HEK293 (cell line): ENCODE measurements around the gene CCDC85A.

Experiments
- CTCF ChIA-PET: fragments of 350-600 bp; formaldehyde crosslinking; extraction: SDS; loops from one replicate; lab custom pipeline; 2021; ENCODE audit warnings: antibody characterized with exemption; lab: Yijun Ruan, JAX
- POLR2A ChIA-PET: fragments of 300-600 bp; formaldehyde crosslinking; extraction: SDS; loops from one replicate; lab custom pipeline; 2020; ENCODE audit warnings: antibody characterized with exemption, inconsistent platforms; lab: Yijun Ruan, JAX
- H3K27ac ChIP-seq: fragments of 200-500 bp; sonication (Bioruptor generic); 2 replicates; pipeline ENCODE4 v1.5.1; 2014; ENCODE audit warnings: low read depth, low read length, control low read depth, inconsistent platforms; ENCODE audit errors: extremely low read depth
- H3K36me3 ChIP-seq, 2 experiments: fragments of 200-500 bp in 1 of 2; sonication (Bioruptor generic) in 1 of 2; 1 replicate in 1 of 2; 2 replicates in 1 of 2; pipeline ENCODE4 v1.5.1; 2014 to 2017; ENCODE audit warnings: inconsistent platforms in 2 of 2, low read length in 2 of 2; ENCODE audit not compliant: control insufficient read depth in 2 of 2, insufficient read depth in 1 of 2
- H3K4me1 ChIP-seq: fragments of 200-500 bp; sonication (Bioruptor generic); 2 replicates; pipeline ENCODE4 v1.5.1; 2014; ENCODE audit warnings: mild to moderate bottlenecking, low read length, inconsistent platforms; ENCODE audit not compliant: control insufficient read depth, insufficient read depth
- H3K4me3 ChIP-seq: 2 replicates; pipeline ENCODE4 v1.5.1; 2011; ENCODE audit warnings: low read depth, mild to moderate bottlenecking, control low read depth, low read length, moderate library complexity
- H3K9me3 ChIP-seq: fragments of 200-500 bp; sonication (Bioruptor generic); 2 replicates; pipeline ENCODE4 v1.5.1; 2014; ENCODE audit warnings: low read depth, low read length, inconsistent platforms; ENCODE audit not compliant: control insufficient read depth, insufficient read depth
- BCL11A ChIP-seq: fragments of 450-650 bp; formaldehyde crosslinking; IDR thresholded peaks from 2 replicates; pipeline ENCODE4 v1.5.1; 2016; ENCODE audit warnings: low read depth, missing biosample characterization, missing genetic modification characterization
- HOXA7 ChIP-seq: sonication (generic); formaldehyde crosslinking; IDR thresholded peaks from 2 replicates; pipeline ENCODE4 v1.8.1; 2022; ENCODE audit warnings: missing genetic modification reagents, borderline replicate concordance
- KLF9 ChIP-seq: fragments of 450-650 bp; formaldehyde crosslinking; IDR thresholded peaks from 2 replicates; pipeline ENCODE4 v1.5.1; 2016; ENCODE audit warnings: missing biosample characterization, missing genetic modification characterization, low read depth
- MYNN ChIP-seq: fragments of 450-650 bp; formaldehyde crosslinking; IDR thresholded peaks from 2 replicates; pipeline ENCODE4 v1.5.1; 2016; ENCODE audit warnings: missing biosample characterization, missing genetic modification characterization, borderline replicate concordance
- MZF1 ChIP-seq: fragments of 450-650 bp; formaldehyde crosslinking; IDR thresholded peaks from 2 replicates; pipeline ENCODE4 v1.5.1; 2017; ENCODE audit warnings: missing biosample characterization, missing genetic modification characterization, borderline replicate concordance
- SP2 ChIP-seq: fragments of 450-650 bp; formaldehyde crosslinking; IDR thresholded peaks from 2 replicates; pipeline ENCODE4 v1.5.1; 2016; ENCODE audit warnings: missing biosample characterization, missing genetic modification characterization
- WT1 ChIP-seq: fragments of 450-650 bp; formaldehyde crosslinking; IDR thresholded peaks from 2 replicates; pipeline ENCODE4 v1.5.1; 2016; ENCODE audit warnings: missing biosample characterization, missing genetic modification characterization
- YY2 ChIP-seq: fragments of 450-650 bp; formaldehyde crosslinking; IDR thresholded peaks from 2 replicates; pipeline ENCODE4 v1.5.1; 2016; ENCODE audit warnings: missing biosample characterization, missing genetic modification characterization
- ZBTB17 ChIP-seq: fragments of 450-650 bp; formaldehyde crosslinking; IDR thresholded peaks from 2 replicates; pipeline ENCODE4 v1.5.1; 2016; ENCODE audit warnings: missing biosample characterization, missing genetic modification characterization
- ZFP3 ChIP-seq: fragments of 450-650 bp; formaldehyde crosslinking; IDR thresholded peaks from 2 replicates; pipeline ENCODE4 v1.5.1; 2016; ENCODE audit warnings: low read depth, missing biosample characterization, missing genetic modification characterization
- ZNF174 ChIP-seq: fragments of 450-650 bp; formaldehyde crosslinking; IDR thresholded peaks from 2 replicates; pipeline ENCODE4 v1.5.0; 2017; ENCODE audit warnings: missing biosample characterization, mild to moderate bottlenecking, missing genetic modification characterization
- ZNF23 ChIP-seq: fragments of 450-650 bp; formaldehyde crosslinking; IDR thresholded peaks from 2 replicates; pipeline ENCODE4 v1.5.1; 2016; ENCODE audit warnings: missing biosample characterization, missing genetic modification characterization, borderline replicate concordance
- ZNF37A ChIP-seq: fragments of 450-650 bp; IDR thresholded peaks from 2 replicates; pipeline ENCODE4 v1.5.1; 2018; ENCODE audit warnings: missing biosample characterization, missing genetic modification characterization
- ZNF394 ChIP-seq: fragments of 450-650 bp; formaldehyde crosslinking; IDR thresholded peaks from 2 replicates; pipeline ENCODE4 v1.5.1; 2016; ENCODE audit warnings: missing biosample characterization, missing genetic modification characterization, mild to moderate bottlenecking, moderate library complexity, borderline replicate concordance
- ZNF549 ChIP-seq: fragments of 450-650 bp; IDR thresholded peaks from 2 replicates; pipeline ENCODE4 v1.5.1; 2018; ENCODE audit warnings: missing biosample characterization, missing genetic modification characterization, mild to moderate bottlenecking, inconsistent platforms, moderate library complexity
- ZNF571 ChIP-seq: fragments of 450-650 bp; formaldehyde crosslinking; IDR thresholded peaks from 2 replicates; pipeline ENCODE4 v1.5.0; 2017; ENCODE audit warnings: missing biosample characterization, missing genetic modification characterization
- ZNF596 ChIP-seq: fragments of 450-650 bp; IDR thresholded peaks from 2 replicates; pipeline ENCODE4 v1.5.0; 2018; ENCODE audit warnings: missing biosample characterization, mild to moderate bottlenecking, missing genetic modification characterization, moderate library complexity
- ZNF658 ChIP-seq: fragments of 450-650 bp; formaldehyde crosslinking; IDR thresholded peaks from 2 replicates; pipeline ENCODE4; 2016; ENCODE audit warnings: missing biosample characterization, missing genetic modification characterization
- ZNF677 ChIP-seq: fragments of 450-650 bp; IDR thresholded peaks from 2 replicates; pipeline ENCODE4 v1.5.0; 2018; ENCODE audit warnings: missing biosample characterization, mild to moderate bottlenecking, missing genetic modification characterization, moderate library complexity
- ZNF76 ChIP-seq: fragments of 450-650 bp; formaldehyde crosslinking; IDR thresholded peaks from 2 replicates; pipeline ENCODE4; 2016; ENCODE audit warnings: low read depth, missing biosample characterization, missing genetic modification characterization, borderline replicate concordance
- ZNF785 ChIP-seq: fragments of 450-650 bp; formaldehyde crosslinking; IDR thresholded peaks from 2 replicates; pipeline ENCODE4 v1.5.1; 2016; ENCODE audit warnings: missing biosample characterization, missing genetic modification characterization
- ZXDB ChIP-seq: fragments of 450-650 bp; formaldehyde crosslinking; IDR thresholded peaks from 2 replicates; pipeline ENCODE4 v1.5.1; 2016; ENCODE audit warnings: missing biosample characterization, missing genetic modification characterization
- TF ChIP-seq, protein P1 (sequence below): fragments of 450-650 bp; formaldehyde crosslinking; IDR thresholded peaks from 2 replicates; pipeline ENCODE4 v1.5.1; 2016; ENCODE audit warnings: missing biosample characterization, missing genetic modification characterization
- TF ChIP-seq, protein P2 (sequence below): fragments of 450-650 bp; formaldehyde crosslinking; IDR thresholded peaks from 2 replicates; pipeline ENCODE4 v1.5.1; 2016; ENCODE audit warnings: missing biosample characterization, missing genetic modification characterization
- TF ChIP-seq, protein P3 (sequence below): fragments of 450-650 bp; formaldehyde crosslinking; IDR thresholded peaks from 2 replicates; pipeline ENCODE4 v1.5.1; 2016; ENCODE audit warnings: missing biosample characterization, missing genetic modification characterization, borderline replicate concordance
- TF ChIP-seq, protein P4 (sequence below): fragments of 450-650 bp; formaldehyde crosslinking; IDR thresholded peaks from 2 replicates; pipeline ENCODE4 v1.5.1; 2017; ENCODE audit warnings: missing biosample characterization, missing genetic modification characterization

The CCDC85A gene

DNA sequence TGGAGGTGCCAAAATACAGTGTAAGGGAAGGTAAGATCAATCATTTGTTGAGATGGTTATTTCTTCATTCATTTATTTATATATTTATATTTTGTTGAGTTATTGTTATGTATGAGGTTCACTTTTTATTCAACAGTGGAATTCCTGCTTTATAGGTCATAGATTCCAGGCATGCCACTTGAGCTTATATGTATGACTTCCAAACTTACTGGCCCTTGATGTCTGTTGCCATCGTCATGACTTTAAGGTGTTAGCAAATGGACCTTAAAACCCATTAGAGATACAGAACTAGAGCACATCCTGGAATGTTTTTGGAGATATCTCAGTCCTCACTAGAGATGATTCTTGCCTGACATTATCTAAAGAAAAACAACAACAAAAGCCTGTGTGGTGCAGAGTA lies 25.9 kb downstream of the CCDC85A start:
- ChIA-PET POLR2A (no interaction called here), CTCF (no interaction called here)
- no peaks in the 10 kb centered on the region for H3K4me1 ChIP-seq
- TF ChIP-seq, protein P1, sequence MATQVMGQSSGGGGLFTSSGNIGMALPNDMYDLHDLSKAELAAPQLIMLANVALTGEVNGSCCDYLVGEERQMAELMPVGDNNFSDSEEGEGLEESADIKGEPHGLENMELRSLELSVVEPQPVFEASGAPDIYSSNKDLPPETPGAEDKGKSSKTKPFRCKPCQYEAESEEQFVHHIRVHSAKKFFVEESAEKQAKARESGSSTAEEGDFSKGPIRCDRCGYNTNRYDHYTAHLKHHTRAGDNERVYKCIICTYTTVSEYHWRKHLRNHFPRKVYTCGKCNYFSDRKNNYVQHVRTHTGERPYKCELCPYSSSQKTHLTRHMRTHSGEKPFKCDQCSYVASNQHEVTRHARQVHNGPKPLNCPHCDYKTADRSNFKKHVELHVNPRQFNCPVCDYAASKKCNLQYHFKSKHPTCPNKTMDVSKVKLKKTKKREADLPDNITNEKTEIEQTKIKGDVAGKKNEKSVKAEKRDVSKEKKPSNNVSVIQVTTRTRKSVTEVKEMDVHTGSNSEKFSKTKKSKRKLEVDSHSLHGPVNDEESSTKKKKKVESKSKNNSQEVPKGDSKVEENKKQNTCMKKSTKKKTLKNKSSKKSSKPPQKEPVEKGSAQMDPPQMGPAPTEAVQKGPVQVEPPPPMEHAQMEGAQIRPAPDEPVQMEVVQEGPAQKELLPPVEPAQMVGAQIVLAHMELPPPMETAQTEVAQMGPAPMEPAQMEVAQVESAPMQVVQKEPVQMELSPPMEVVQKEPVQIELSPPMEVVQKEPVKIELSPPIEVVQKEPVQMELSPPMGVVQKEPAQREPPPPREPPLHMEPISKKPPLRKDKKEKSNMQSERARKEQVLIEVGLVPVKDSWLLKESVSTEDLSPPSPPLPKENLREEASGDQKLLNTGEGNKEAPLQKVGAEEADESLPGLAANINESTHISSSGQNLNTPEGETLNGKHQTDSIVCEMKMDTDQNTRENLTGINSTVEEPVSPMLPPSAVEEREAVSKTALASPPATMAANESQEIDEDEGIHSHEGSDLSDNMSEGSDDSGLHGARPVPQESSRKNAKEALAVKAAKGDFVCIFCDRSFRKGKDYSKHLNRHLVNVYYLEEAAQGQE (tag by site-specific recombination), result no peak
- no peak for TF ChIP-seq ZNF571
- no peak for TF ChIP-seq WT1 (tag by site-specific recombination)
- TF ChIP-seq, protein P2, sequence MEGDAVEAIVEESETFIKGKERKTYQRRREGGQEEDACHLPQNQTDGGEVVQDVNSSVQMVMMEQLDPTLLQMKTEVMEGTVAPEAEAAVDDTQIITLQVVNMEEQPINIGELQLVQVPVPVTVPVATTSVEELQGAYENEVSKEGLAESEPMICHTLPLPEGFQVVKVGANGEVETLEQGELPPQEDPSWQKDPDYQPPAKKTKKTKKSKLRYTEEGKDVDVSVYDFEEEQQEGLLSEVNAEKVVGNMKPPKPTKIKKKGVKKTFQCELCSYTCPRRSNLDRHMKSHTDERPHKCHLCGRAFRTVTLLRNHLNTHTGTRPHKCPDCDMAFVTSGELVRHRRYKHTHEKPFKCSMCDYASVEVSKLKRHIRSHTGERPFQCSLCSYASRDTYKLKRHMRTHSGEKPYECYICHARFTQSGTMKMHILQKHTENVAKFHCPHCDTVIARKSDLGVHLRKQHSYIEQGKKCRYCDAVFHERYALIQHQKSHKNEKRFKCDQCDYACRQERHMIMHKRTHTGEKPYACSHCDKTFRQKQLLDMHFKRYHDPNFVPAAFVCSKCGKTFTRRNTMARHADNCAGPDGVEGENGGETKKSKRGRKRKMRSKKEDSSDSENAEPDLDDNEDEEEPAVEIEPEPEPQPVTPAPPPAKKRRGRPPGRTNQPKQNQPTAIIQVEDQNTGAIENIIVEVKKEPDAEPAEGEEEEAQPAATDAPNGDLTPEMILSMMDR (tag by site-specific recombination), result no peak
- TF ChIP-seq ZBTB17 (tag by site-specific recombination), result no peak
- no peak for TF ChIP-seq ZNF37A (tag by site-specific recombination)
- TF ChIP-seq ZNF596 (tag by site-specific recombination), result no peak
- TF ChIP-seq ZNF394, result no peak
- no peak for TF ChIP-seq MZF1 (tag by site-specific recombination)
- no peak for TF ChIP-seq ZNF677 (tag by site-specific recombination)
- TF ChIP-seq ZNF785, result no peak
- TF ChIP-seq MYNN (tag by site-specific recombination), result no peak
- no peak for TF ChIP-seq ZNF23
- TF ChIP-seq HOXA7 (CRISPR knock-in tag), result no peak
- TF ChIP-seq ZNF76 (tag by site-specific recombination), result no peak
- TF ChIP-seq ZXDB (tag by site-specific recombination), result no peak
- no peak overlapping the region for H3K27ac ChIP-seq
- no peak overlapping the region for H3K4me3 ChIP-seq
- no peaks in the 10 kb centered on the region for H3K9me3 ChIP-seq
- no peaks in the 10 kb centered on the region for H3K36me3 ChIP-seq

DNA sequence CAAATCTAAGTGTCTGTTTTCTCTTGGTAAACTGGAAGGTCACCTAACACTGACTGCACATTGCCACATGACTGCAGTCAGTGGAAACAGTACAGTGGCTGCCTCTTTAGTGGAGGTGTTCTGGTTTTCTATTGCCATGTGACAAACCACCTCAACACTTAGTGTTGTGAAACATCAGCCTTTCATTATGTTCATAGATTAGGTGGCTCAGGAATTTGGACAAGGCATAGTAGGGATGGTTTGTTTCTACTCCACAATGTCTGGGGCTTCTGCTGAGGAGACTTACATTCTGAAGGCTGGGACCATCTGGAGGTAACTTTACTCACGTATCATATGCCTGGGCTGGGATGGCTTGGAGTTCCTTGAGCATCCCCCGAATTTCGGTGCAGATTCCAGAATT lies 26.5 kb downstream of the CCDC85A start:
- H3K36me3 ChIP-seq, result no peaks in the 10 kb centered on the region
- no peaks in the 10 kb centered on the region for H3K9me3 ChIP-seq
- ChIA-PET CTCF (no interaction called here), POLR2A (no interaction called here)
- no peak overlapping the region for H3K4me3 ChIP-seq
- no peak overlapping the region for H3K27ac ChIP-seq
- no peaks in the 10 kb centered on the region for H3K4me1 ChIP-seq
- TF ChIP-seq ZNF677 (tag by site-specific recombination) (no peak), KLF9 (tag by site-specific recombination) (no peak), ZXDB (tag by site-specific recombination) (no peak), SP2 (no peak), ZNF174 (tag by site-specific recombination) (no peak), YY2 (tag by site-specific recombination) (no peak), ZNF658 (tag by site-specific recombination) (no peak), ZFP3 (tag by site-specific recombination) (no peak), ZNF549 (no peak), BCL11A (tag by site-specific recombination) (no peak)
- TF ChIP-seq, protein P3, sequence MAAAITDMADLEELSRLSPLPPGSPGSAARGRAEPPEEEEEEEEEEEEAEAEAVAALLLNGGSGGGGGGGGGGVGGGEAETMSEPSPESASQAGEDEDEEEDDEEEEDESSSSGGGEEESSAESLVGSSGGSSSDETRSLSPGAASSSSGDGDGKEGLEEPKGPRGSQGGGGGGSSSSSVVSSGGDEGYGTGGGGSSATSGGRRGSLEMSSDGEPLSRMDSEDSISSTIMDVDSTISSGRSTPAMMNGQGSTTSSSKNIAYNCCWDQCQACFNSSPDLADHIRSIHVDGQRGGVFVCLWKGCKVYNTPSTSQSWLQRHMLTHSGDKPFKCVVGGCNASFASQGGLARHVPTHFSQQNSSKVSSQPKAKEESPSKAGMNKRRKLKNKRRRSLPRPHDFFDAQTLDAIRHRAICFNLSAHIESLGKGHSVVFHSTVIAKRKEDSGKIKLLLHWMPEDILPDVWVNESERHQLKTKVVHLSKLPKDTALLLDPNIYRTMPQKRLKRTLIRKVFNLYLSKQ (tag by site-specific recombination), result no peak
- TF ChIP-seq, protein P2 (tag by site-specific recombination), result no peak
- TF ChIP-seq, protein P4, sequence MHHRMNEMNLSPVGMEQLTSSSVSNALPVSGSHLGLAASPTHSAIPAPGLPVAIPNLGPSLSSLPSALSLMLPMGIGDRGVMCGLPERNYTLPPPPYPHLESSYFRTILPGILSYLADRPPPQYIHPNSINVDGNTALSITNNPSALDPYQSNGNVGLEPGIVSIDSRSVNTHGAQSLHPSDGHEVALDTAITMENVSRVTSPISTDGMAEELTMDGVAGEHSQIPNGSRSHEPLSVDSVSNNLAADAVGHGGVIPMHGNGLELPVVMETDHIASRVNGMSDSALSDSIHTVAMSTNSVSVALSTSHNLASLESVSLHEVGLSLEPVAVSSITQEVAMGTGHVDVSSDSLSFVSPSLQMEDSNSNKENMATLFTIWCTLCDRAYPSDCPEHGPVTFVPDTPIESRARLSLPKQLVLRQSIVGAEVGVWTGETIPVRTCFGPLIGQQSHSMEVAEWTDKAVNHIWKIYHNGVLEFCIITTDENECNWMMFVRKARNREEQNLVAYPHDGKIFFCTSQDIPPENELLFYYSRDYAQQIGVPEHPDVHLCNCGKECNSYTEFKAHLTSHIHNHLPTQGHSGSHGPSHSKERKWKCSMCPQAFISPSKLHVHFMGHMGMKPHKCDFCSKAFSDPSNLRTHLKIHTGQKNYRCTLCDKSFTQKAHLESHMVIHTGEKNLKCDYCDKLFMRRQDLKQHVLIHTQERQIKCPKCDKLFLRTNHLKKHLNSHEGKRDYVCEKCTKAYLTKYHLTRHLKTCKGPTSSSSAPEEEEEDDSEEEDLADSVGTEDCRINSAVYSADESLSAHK (tag by site-specific recombination), result no peak
